ENCODE data around the gene RGS10.

RGS10 gene

GRCh38 chr10:119496273-119496672 lies 46.2 kb downstream of the RGS10 start:
- no CpG with 5 or more reads among the region's 7 CpGs for WGBS (ENCODE audit: insufficient coverage, insufficient read length)
- no peaks in the 10 kb centered on the region for H3K36me3 ChIP-seq (ENCODE audit: control insufficient read depth, insufficient read depth, low read length)
- no peak overlapping the region for H3K4me3 ChIP-seq (ENCODE audit: low read length)
- DNase-seq (ENCODE audit: low read depth, low spot score), result no peak
- no peaks in the 10 kb centered on the region for H3K9me3 ChIP-seq (ENCODE audit: control insufficient read depth, insufficient read depth, low read length)
- H3K4me1 ChIP-seq (ENCODE audit: control insufficient read depth, insufficient read depth, low read length), result no peaks in the 10 kb centered on the region; the same call in 1 of the 2 replicates
- no peaks in the 10 kb centered on the region for H3K27me3 ChIP-seq (ENCODE audit: control insufficient read depth, insufficient read depth, low read length)
- no peak overlapping the region for H3K27ac ChIP-seq (ENCODE audit: low read length)

- Histone ChIP-seq H3K27ac (ENCODE audit: low read length) (no peak overlapping the region), H3K4me3 (ENCODE audit: low read length) (no peak overlapping the region), H3K27me3 (ENCODE audit: control insufficient read depth, insufficient read depth, low read length) (no peaks in the 10 kb centered on the region), H3K36me3 (ENCODE audit: control insufficient read depth, insufficient read depth, low read length) (no peaks in the 10 kb centered on the region), H3K9me3 (ENCODE audit: control insufficient read depth, insufficient read depth, low read length) (no peaks in the 10 kb centered on the region), H3K4me1 (ENCODE audit: control insufficient read depth, insufficient read depth, low read length) (no peaks in the 10 kb centered on the region; the same call in 1 of the 2 replicates)
- no CpG with 5 or more reads among the region's 3 CpGs for WGBS (ENCODE audit: insufficient coverage, insufficient read length)
- DNase-seq (ENCODE audit: low read depth, low spot score), result no peak
Observed at GRCh38 chr10:119495545-119495944, 47.0 kb downstream of the RGS10 start.

- H3K4me1 ChIP-seq (ENCODE audit: control insufficient read depth, insufficient read depth, low read length), result no peaks in the 10 kb centered on the region; the same call in 1 of the 2 replicates
- no peak overlapping the region for H3K4me3 ChIP-seq (ENCODE audit: low read length)
- H3K36me3 ChIP-seq (ENCODE audit: control insufficient read depth, insufficient read depth, low read length), result no peaks in the 10 kb centered on the region
- H3K9me3 ChIP-seq (ENCODE audit: control insufficient read depth, insufficient read depth, low read length), result no peaks in the 10 kb centered on the region
- no peaks in the 10 kb centered on the region for H3K27me3 ChIP-seq (ENCODE audit: control insufficient read depth, insufficient read depth, low read length)
- WGBS (ENCODE audit: insufficient coverage, insufficient read length), result no CpG with 5 or more reads among the region's 5 CpGs
- no peak overlapping the region for H3K27ac ChIP-seq (ENCODE audit: low read length)
- DNase-seq (ENCODE audit: low read depth, low spot score), result no peak
Observed at GRCh38 chr10:119495021-119495505, 47.5 kb downstream of the RGS10 start.

GRCh38 chr10:119494236-119495020 lies 48.1 kb downstream of the RGS10 start:
- Histone ChIP-seq H3K36me3 (ENCODE audit: control insufficient read depth, insufficient read depth, low read length) (no peaks in the 10 kb centered on the region), H3K9me3 (ENCODE audit: control insufficient read depth, insufficient read depth, low read length) (no peaks in the 10 kb centered on the region), H3K4me3 (ENCODE audit: low read length) (no peak overlapping the region), H3K4me1 (ENCODE audit: control insufficient read depth, insufficient read depth, low read length) (no peaks in the 10 kb centered on the region; the same call in 1 of the 2 replicates), H3K27ac (ENCODE audit: low read length) (no peak overlapping the region), H3K27me3 (ENCODE audit: control insufficient read depth, insufficient read depth, low read length) (no peaks in the 10 kb centered on the region)
- no CpG with 5 or more reads among the region's 6 CpGs for WGBS (ENCODE audit: insufficient coverage, insufficient read length)
- DNase-seq (ENCODE audit: low read depth, low spot score), result no peak

GRCh38 chr10:119493155-119493554 lies 49.4 kb downstream of the RGS10 start:
- WGBS (ENCODE audit: insufficient coverage, insufficient read length), result no CpG with 5 or more reads among the region's 11 CpGs

GRCh38 chr10:119491966-119492757 lies 50.4 kb downstream of the RGS10 start:
- no peaks in the 10 kb centered on the region; the same call in 1 of the 2 replicates for H3K4me1 ChIP-seq (ENCODE audit: control insufficient read depth, insufficient read depth, low read length)
- no peaks in the 10 kb centered on the region for H3K27me3 ChIP-seq (ENCODE audit: control insufficient read depth, insufficient read depth, low read length)
- H3K27ac ChIP-seq (ENCODE audit: low read length), result no peak overlapping the region
- DNase-seq (ENCODE audit: low read depth, low spot score), result no peak
- no peaks in the 10 kb centered on the region for H3K9me3 ChIP-seq (ENCODE audit: control insufficient read depth, insufficient read depth, low read length)
- H3K36me3 ChIP-seq (ENCODE audit: control insufficient read depth, insufficient read depth, low read length), result no peaks in the 10 kb centered on the region
- H3K4me3 ChIP-seq (ENCODE audit: low read length), result no peak overlapping the region
- no CpG with 5 or more reads among the region's 6 CpGs for WGBS (ENCODE audit: insufficient coverage, insufficient read length)

More at GRCh38 chr10:119493155-119493554, 49.4 kb downstream of the RGS10 start:
- Histone ChIP-seq H3K9me3 (ENCODE audit: control insufficient read depth, insufficient read depth, low read length) (no peaks in the 10 kb centered on the region), H3K4me1 (ENCODE audit: control insufficient read depth, insufficient read depth, low read length) (no peaks in the 10 kb centered on the region; the same call in 1 of the 2 replicates), H3K27ac (ENCODE audit: low read length) (no peak overlapping the region), H3K27me3 (ENCODE audit: control insufficient read depth, insufficient read depth, low read length) (no peaks in the 10 kb centered on the region), H3K4me3 (ENCODE audit: low read length) (no peak overlapping the region), H3K36me3 (ENCODE audit: control insufficient read depth, insufficient read depth, low read length) (no peaks in the 10 kb centered on the region)
- no peak for DNase-seq (ENCODE audit: low read depth, low spot score)

- Histone ChIP-seq H3K36me3 (ENCODE audit: control insufficient read depth, insufficient read depth, low read length) (no peaks in the 10 kb centered on the region), H3K27me3 (ENCODE audit: control insufficient read depth, insufficient read depth, low read length) (no peaks in the 10 kb centered on the region), H3K4me1 (ENCODE audit: control insufficient read depth, insufficient read depth, low read length) (no peaks in the 10 kb centered on the region), H3K27ac (ENCODE audit: low read length) (no peak overlapping the region), H3K9me3 (ENCODE audit: control insufficient read depth, insufficient read depth, low read length) (no peaks in the 10 kb centered on the region), H3K4me3 (ENCODE audit: low read length) (no peak overlapping the region)
- no peak for DNase-seq (ENCODE audit: low read depth, low spot score)
- no CpG with 5 or more reads among the region's 5 CpGs for WGBS (ENCODE audit: insufficient coverage, insufficient read length)
Observed at GRCh38 chr10:119489991-119490326, 52.6 kb downstream of the RGS10 start.

- Histone ChIP-seq H3K4me1 (ENCODE audit: control insufficient read depth, insufficient read depth, low read length) (no peaks in the 10 kb centered on the region), H3K9me3 (ENCODE audit: control insufficient read depth, insufficient read depth, low read length) (no peaks in the 10 kb centered on the region), H3K27ac (ENCODE audit: low read length) (no peak overlapping the region), H3K27me3 (ENCODE audit: control insufficient read depth, insufficient read depth, low read length) (no peaks in the 10 kb centered on the region), H3K4me3 (ENCODE audit: low read length) (no peak overlapping the region), H3K36me3 (ENCODE audit: control insufficient read depth, insufficient read depth, low read length) (no peaks in the 10 kb centered on the region)
- no CpG with 5 or more reads among the region's 7 CpGs for WGBS (ENCODE audit: insufficient coverage, insufficient read length)
- DNase-seq (ENCODE audit: low read depth, low spot score), result no peak
Observed at GRCh38 chr10:119488675-119489074, 53.8 kb downstream of the RGS10 start.

GRCh38 chr10:119483839-119484238 lies 58.7 kb downstream of the RGS10 start:
- Histone ChIP-seq H3K27ac (ENCODE audit: low read length) (no peak overlapping the region), H3K4me3 (ENCODE audit: low read length) (no peak overlapping the region), H3K4me1 (ENCODE audit: control insufficient read depth, insufficient read depth, low read length) (0 out of 2 replicates have a peak, but pooled peaks cover 2% of the 10 kb centered on the region), H3K36me3 (ENCODE audit: control insufficient read depth, insufficient read depth, low read length) (no peaks in the 10 kb centered on the region), H3K9me3 (ENCODE audit: control insufficient read depth, insufficient read depth, low read length) (no peaks in the 10 kb centered on the region), H3K27me3 (ENCODE audit: control insufficient read depth, insufficient read depth, low read length) (peaks cover 25% of the 10 kb centered on the region; the same call in 1 of the 2 replicates)
- DNase-seq (ENCODE audit: low read depth, low spot score), result no peak
- no CpG with 5 or more reads among the region's 9 CpGs for WGBS (ENCODE audit: insufficient coverage, insufficient read length)

- Histone ChIP-seq H3K27ac (ENCODE audit: low read length) (no peak overlapping the region), H3K9me3 (ENCODE audit: control insufficient read depth, insufficient read depth, low read length) (no peaks in the 10 kb centered on the region), H3K27me3 (ENCODE audit: control insufficient read depth, insufficient read depth, low read length) (peaks cover 32% of the 10 kb centered on the region), H3K4me3 (ENCODE audit: low read length) (no peak overlapping the region), H3K4me1 (ENCODE audit: control insufficient read depth, insufficient read depth, low read length) (0 out of 2 replicates have a peak, but pooled peaks cover 2% of the 10 kb centered on the region), H3K36me3 (ENCODE audit: control insufficient read depth, insufficient read depth, low read length) (no peaks in the 10 kb centered on the region)
- no peak for DNase-seq (ENCODE audit: low read depth, low spot score)
- WGBS (ENCODE audit: insufficient coverage, insufficient read length), result no CpG with 5 or more reads among the region's 6 CpGs
Observed at GRCh38 chr10:119483001-119483400, 59.5 kb downstream of the RGS10 start.

Measured in iPS DF 6.9 (cell line).